GM23338 (cell line): ENCODE measurements around the gene UNC5C. TPM values are rescaled to one million over a fixed set of nuclear protein-coding genes. Genes with fewer than 3 reads are reported as not detected.
A peak's percentile ranks its signal among the peaks of the same experiment; 100 is the strongest.

Experiments used
- ATAC-seq: fragments of 200-7000 bp; cut with Tn5 transposase; 3 replicates; pipeline ENCODE4 v1.9.1; 2020
- DNase-seq: peaks from one replicate; pipeline ENCODE4 v3.0.0-alpha.2; 2015; ENCODE audit warnings: low spot score
- H2AFZ ChIP-seq: fragments of 200-600 bp; sonication (generic); 2 replicates; pipeline ENCODE4 v1.8.0; 2016; ENCODE audit warnings: antibody characterized with exemption, mild to moderate bottlenecking, moderate library complexity
- H3F3A ChIP-seq: fragments of 200-600 bp; sonication (generic); replicated peaks from 2 replicates; pipeline ENCODE4 v1.8.0; 2017; ENCODE audit warnings: antibody characterized with exemption, mixed run types, low read depth
- H3K27ac ChIP-seq: fragments of 200-600 bp; sonication (generic); 2 replicates; pipeline ENCODE4 v1.6.1; 2016; ENCODE audit warnings: low read depth
- H3K27me3 ChIP-seq: fragments of 200-600 bp; sonication (generic); 2 replicates; pipeline ENCODE4 v1.8.0; 2016; ENCODE audit warnings: mild to moderate bottlenecking, mixed run types, moderate library complexity; ENCODE audit not compliant: insufficient read depth
- H3K36me3 ChIP-seq: fragments of 200-600 bp; sonication (generic); 2 replicates; pipeline ENCODE4 v1.8.0; 2016; ENCODE audit warnings: mild to moderate bottlenecking; ENCODE audit not compliant: insufficient read depth
- H3K4me1 ChIP-seq: fragments of 200-600 bp; sonication (generic); 2 replicates; pipeline ENCODE4 v1.8.0; 2016; ENCODE audit warnings: mild to moderate bottlenecking, moderate library complexity; ENCODE audit not compliant: insufficient read depth
- H3K4me2 ChIP-seq: fragments of 200-600 bp; sonication (generic); 2 replicates; pipeline ENCODE4 v1.7.1; 2017; ENCODE audit warnings: mixed run types
- H3K4me3 ChIP-seq: fragments of 200-600 bp; sonication (generic); 2 replicates; pipeline ENCODE4 v1.6.1; 2016; ENCODE audit warnings: mixed run types
- H3K79me2 ChIP-seq: fragments of 200-600 bp; sonication (generic); replicated peaks from 2 replicates; pipeline ENCODE4 v1.8.0; 2017; ENCODE audit warnings: mild to moderate bottlenecking; ENCODE audit not compliant: insufficient read depth
- H3K9me2 ChIP-seq: fragments of 200-600 bp; sonication (generic); 2 replicates; pipeline ENCODE4 v1.8.0; 2017; ENCODE audit not compliant: insufficient read depth
- H4K20me1 ChIP-seq: fragments of 200-600 bp; sonication (generic); replicated peaks from 2 replicates; pipeline ENCODE4 v1.8.0; 2017; ENCODE audit warnings: mild to moderate bottlenecking; ENCODE audit not compliant: insufficient read depth
- H3K27ac Mint-ChIP-seq: 2 replicates; pipeline ENCODE4 v1.8.0; 2020; ENCODE audit warnings: inconsistent platforms, mild to moderate bottlenecking, moderate library complexity, mixed read lengths
- H3K27me3 Mint-ChIP-seq: 3 replicates; pipeline ENCODE4 v1.8.0; 2022; ENCODE audit warnings: low read depth, mild to moderate bottlenecking, moderate library complexity, mixed read lengths, inconsistent platforms; ENCODE audit not compliant: insufficient read depth, poor library complexity
- H3K36me3 Mint-ChIP-seq: 3 replicates; pipeline ENCODE4 v1.8.0; 2021; ENCODE audit warnings: low read depth, mild to moderate bottlenecking, inconsistent platforms, moderate library complexity, mixed read lengths
- H3K4me1 Mint-ChIP-seq: 3 replicates; pipeline ENCODE4 v1.8.0; 2020; ENCODE audit warnings: mild to moderate bottlenecking, inconsistent platforms, mixed read lengths
- H3K4me3 Mint-ChIP-seq: 3 replicates; pipeline ENCODE4 v1.8.0; 2021; ENCODE audit warnings: moderate library complexity, mild to moderate bottlenecking, inconsistent platforms, mixed read lengths
- H3K9me3 Mint-ChIP-seq: 3 replicates; pipeline ENCODE4 v1.8.0; 2020; ENCODE audit warnings: moderate library complexity, mild to moderate bottlenecking, inconsistent platforms, mixed read lengths
- JUNB ChIP-seq: IDR thresholded peaks from one replicate; pipeline ENCODE4 v1.6.1; 2016; ENCODE audit warnings: antibody characterized with exemption; ENCODE audit not compliant: unreplicated experiment
- REST ChIP-seq: IDR thresholded peaks from one replicate; pipeline ENCODE4 v1.6.1; 2018; ENCODE audit warnings: antibody characterized with exemption; ENCODE audit not compliant: unreplicated experiment
- ZNF114 ChIP-seq: fragments of 250-450 bp; sonication (Bioruptor Pico); IDR thresholded peaks from 2 replicates; pipeline ENCODE4 v1.5.0; 2020; ENCODE audit warnings: mild to moderate bottlenecking, moderate library complexity
- polyA plus RNA-seq: library from polyadenylated mRNA; unstranded; fragments of >200 nt; fragmentation: Nextera tagmentation; extraction: Ambion mirVana; gene quantifications from 2 replicates; pipeline ENCODE4 v1.2.1, GENCODE V29; 2016
- total RNA-seq: library from RNA; depleted of rRNA; stranded (reverse); fragments of >200 nt; shearing (Covaris generic); gene quantifications from 2 replicates; pipeline ENCODE4 v1.2.3, GENCODE V29; 2014
- TF ChIP-seq, protein P1 (sequence below), 2 experiments: fragments of 200-600 bp in 1 of 2; sonication (generic) in 1 of 2; conservative IDR thresholded peaks; 2 replicates each; pipeline versions ENCODE4 v1.5.1 to v1.6.1; 2016 to 2017; ENCODE audit warnings: antibody characterized with exemption in 2 of 2, low read depth in 2 of 2, mild to moderate bottlenecking in 2 of 2, moderate library complexity in 1 of 2

Gene UNC5C
- total and polyA plus RNA-seq, 2 experiments from 2014 or later = 0.08 to 0.21 TPM

- no peak for TF ChIP-seq REST
- TF ChIP-seq JUNB = no peak
Measured at GRCh38 chr4:95181996-95182306, 366.8 kb downstream of the UNC5C start (continued).

DNA sequence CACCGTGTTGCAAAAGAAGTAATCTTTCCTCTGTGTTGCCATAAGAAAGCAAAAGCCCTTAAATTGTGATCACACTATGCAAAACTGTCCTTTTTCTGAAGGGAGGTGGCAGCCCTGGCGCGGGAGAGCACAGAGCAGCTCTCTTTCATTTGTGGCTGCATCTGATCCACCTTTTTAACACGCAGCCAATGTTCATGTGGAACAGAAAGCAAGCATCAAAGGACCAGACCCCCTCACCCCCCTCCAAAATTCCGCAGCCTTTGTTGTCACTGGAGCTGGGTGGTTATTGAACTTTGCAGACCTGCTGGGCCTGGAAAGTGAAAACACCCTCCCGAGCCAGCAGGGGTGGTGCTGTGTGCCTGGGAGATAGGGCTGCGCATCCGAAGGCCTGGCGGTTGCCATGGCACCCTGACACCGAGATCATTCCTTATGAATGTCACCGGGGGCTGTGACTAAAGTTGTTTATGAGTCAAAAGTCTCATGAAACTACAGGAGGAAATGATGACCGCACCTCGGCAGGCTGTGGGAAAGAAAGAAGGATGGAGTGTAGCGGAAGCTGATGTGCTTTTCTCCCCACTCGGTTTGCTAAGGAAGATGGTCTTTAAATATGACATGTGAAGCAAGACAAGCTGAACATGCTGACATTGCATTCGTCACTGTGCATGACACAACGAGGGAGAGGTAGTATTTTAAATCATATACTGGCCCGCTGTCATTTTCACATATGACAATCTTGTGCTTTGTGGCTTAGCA lies 367.4 kb downstream of the UNC5C start:
- no peak overlapping the region for H3K4me3 Mint-ChIP-seq
- peaks cover 18% of the 10 kb centered on the region for H3K4me1 Mint-ChIP-seq
- 0 out of 2 replicates have a peak overlapping the region, but pooled peaks have one; percentile 26 for H3K4me3 ChIP-seq
- DNase-seq (peak; percentile 77), ATAC-seq (peak; percentile 99)
- no peak overlapping the region for H3K27ac ChIP-seq
- TF ChIP-seq REST (no peak), ZNF114 (no peak)
- TF ChIP-seq, protein P1, sequence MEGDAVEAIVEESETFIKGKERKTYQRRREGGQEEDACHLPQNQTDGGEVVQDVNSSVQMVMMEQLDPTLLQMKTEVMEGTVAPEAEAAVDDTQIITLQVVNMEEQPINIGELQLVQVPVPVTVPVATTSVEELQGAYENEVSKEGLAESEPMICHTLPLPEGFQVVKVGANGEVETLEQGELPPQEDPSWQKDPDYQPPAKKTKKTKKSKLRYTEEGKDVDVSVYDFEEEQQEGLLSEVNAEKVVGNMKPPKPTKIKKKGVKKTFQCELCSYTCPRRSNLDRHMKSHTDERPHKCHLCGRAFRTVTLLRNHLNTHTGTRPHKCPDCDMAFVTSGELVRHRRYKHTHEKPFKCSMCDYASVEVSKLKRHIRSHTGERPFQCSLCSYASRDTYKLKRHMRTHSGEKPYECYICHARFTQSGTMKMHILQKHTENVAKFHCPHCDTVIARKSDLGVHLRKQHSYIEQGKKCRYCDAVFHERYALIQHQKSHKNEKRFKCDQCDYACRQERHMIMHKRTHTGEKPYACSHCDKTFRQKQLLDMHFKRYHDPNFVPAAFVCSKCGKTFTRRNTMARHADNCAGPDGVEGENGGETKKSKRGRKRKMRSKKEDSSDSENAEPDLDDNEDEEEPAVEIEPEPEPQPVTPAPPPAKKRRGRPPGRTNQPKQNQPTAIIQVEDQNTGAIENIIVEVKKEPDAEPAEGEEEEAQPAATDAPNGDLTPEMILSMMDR (conservative IDR thresholded peaks at IDR 0.05; ENCODE audit: low read depth in 2 of 2) = peak; percentile 22 to 26; a peak in 2 of 4 replicates
- peaks cover 10% of the 10 kb centered on the region for H3K27me3 Mint-ChIP-seq
- no peaks in the 10 kb centered on the region for H3K36me3 ChIP-seq
- H3K27ac Mint-ChIP-seq = no peak overlapping the region
- H3K9me3 Mint-ChIP-seq = peaks cover 19% of the 10 kb centered on the region
- H4K20me1 ChIP-seq = no peaks in the 10 kb centered on the region
- H3F3A ChIP-seq = no peaks in the 10 kb centered on the region
- peaks cover 18% of the 10 kb centered on the region for H3K36me3 Mint-ChIP-seq
- H3K27me3 ChIP-seq = no peaks in the 10 kb centered on the region
- no peaks in the 10 kb centered on the region for H3K9me2 ChIP-seq
- H3K4me1 ChIP-seq = peaks cover 12% of the 10 kb centered on the region
- 0 out of 2 replicates have a peak overlapping the region, but pooled peaks have one; percentile 60 for H3K4me2 ChIP-seq
- H3K79me2 ChIP-seq = no peaks in the 10 kb centered on the region
- H2AFZ ChIP-seq = peak overlapping the region; percentile 59; the same call in 1 of the 2 replicates
